Type B pancreatic cell (in vitro differentiated cells): ENCODE data around the gene TLR9. TPM values are rescaled to one million over a fixed set of nuclear protein-coding genes. Genes with fewer than 3 reads are reported as not detected.

Experiments used
- DNase-seq: peaks from one replicate; pipeline ENCODE4 v3.0.0; 2021; ENCODE audit warnings: mixed read lengths; ENCODE audit not compliant: unreplicated experiment; ENCODE audit errors: extremely low spot score
- H3K27ac Mint-ChIP-seq: 2 replicates; pipeline ENCODE4 v1.8.0; 2021; ENCODE audit warnings: mild to moderate bottlenecking, mixed read lengths
- H3K27me3 Mint-ChIP-seq: 2 replicates; pipeline ENCODE4 v1.8.0; 2021; ENCODE audit warnings: mixed read lengths
- H3K36me3 Mint-ChIP-seq: 2 replicates; pipeline ENCODE4 v1.8.0; 2021; ENCODE audit warnings: mixed read lengths
- H3K4me1 Mint-ChIP-seq: one replicate; pipeline ENCODE4 v1.8.0; 2021; ENCODE audit warnings: mixed read lengths; ENCODE audit not compliant: unreplicated experiment
- H3K4me3 Mint-ChIP-seq: 2 replicates; pipeline ENCODE4 v1.8.0; 2021; ENCODE audit warnings: mild to moderate bottlenecking, mixed read lengths
- H3K9me3 Mint-ChIP-seq: 2 replicates; pipeline ENCODE4 v1.8.0; 2021; ENCODE audit warnings: mixed read lengths
- CTCF ChIP-seq: fragments of 200-600 bp; sonication (generic); conservative IDR thresholded peaks from 2 replicates; pipeline ENCODE4 v1.5.0; 2021; ENCODE audit warnings: antibody characterized with exemption, mild to moderate bottlenecking
- total RNA-seq: library from RNA; stranded (reverse); gene quantifications from 2 replicates; pipeline ENCODE4 v1.2.1, GENCODE V29; 2021; ENCODE audit warnings: low replicate concordance

TLR9 gene
- total RNA-seq, 1 donor from 2014 or later, result 0.22 TPM

GRCh38 chr3:52208556-52208955 is 16.9 kb downstream of the TLR9 start:
- H3K4me3 Mint-ChIP-seq, result no peak overlapping the region
- H3K36me3 Mint-ChIP-seq, result peaks cover 40% of the 10 kb centered on the region
- no peaks in the 10 kb centered on the region for H3K4me1 Mint-ChIP-seq
- no peaks in the 10 kb centered on the region for H3K9me3 Mint-ChIP-seq
- TF ChIP-seq CTCF, result no peak
- no peaks in the 10 kb centered on the region for H3K27me3 Mint-ChIP-seq
- H3K27ac Mint-ChIP-seq, result no peak overlapping the region
- no peak for DNase-seq

- no peak for DNase-seq
- Mint-ChIP-seq H3K4me1 (no peaks in the 10 kb centered on the region), H3K9me3 (no peaks in the 10 kb centered on the region), H3K27me3 (no peaks in the 10 kb centered on the region), H3K27ac (no peak overlapping the region), H3K36me3 (peaks cover 40% of the 10 kb centered on the region), H3K4me3 (no peak overlapping the region)
- TF ChIP-seq CTCF, result no peak
These were observed 19.6 kb downstream of the TLR9 start for GRCh38 chr3:52205727-52206372.

- Mint-ChIP-seq H3K36me3 (peaks cover 37% of the 10 kb centered on the region), H3K27me3 (no peaks in the 10 kb centered on the region), H3K9me3 (no peaks in the 10 kb centered on the region), H3K4me1 (peaks cover 2% of the 10 kb centered on the region), H3K4me3 (no peak overlapping the region), H3K27ac (no peak overlapping the region)
- no peak for DNase-seq
- no peak for TF ChIP-seq CTCF
These were observed 20.9 kb downstream of the TLR9 start for GRCh38 chr3:52204337-52205073.

- H3K4me1 Mint-ChIP-seq, result peaks cover 10% of the 10 kb centered on the region
These were observed 21.7 kb downstream of the TLR9 start for GRCh38 chr3:52203701-52204100.

GRCh38 chr3:52202384-52203077 is 22.9 kb downstream of the TLR9 start:
- Mint-ChIP-seq H3K27me3 (no peaks in the 10 kb centered on the region), H3K9me3 (no peaks in the 10 kb centered on the region), H3K27ac (no peak overlapping the region), H3K4me1 (peaks cover 16% of the 10 kb centered on the region), H3K36me3 (peaks cover 32% of the 10 kb centered on the region), H3K4me3 (no peak overlapping the region)
- DNase-seq, result no peak
- no peak for TF ChIP-seq CTCF

More at GRCh38 chr3:52203701-52204100, 21.7 kb downstream of the TLR9 start:
- no peak for DNase-seq
- Mint-ChIP-seq H3K4me3 (no peak overlapping the region), H3K36me3 (peaks cover 41% of the 10 kb centered on the region), H3K27ac (no peak overlapping the region), H3K9me3 (no peaks in the 10 kb centered on the region), H3K27me3 (no peaks in the 10 kb centered on the region)
- no peak for TF ChIP-seq CTCF
